ENCODE data around the gene MRPL9.
A peak's percentile ranks its signal among the peaks of the same experiment; 100 is the strongest.

The MRPL9 gene

GRCh38 chr1:151729157-151729965 is 33.9 kb downstream of the MRPL9 start:
- DNase-seq, result no peak

- no peak for DNase-seq
Observed at GRCh38 chr1:151728151-151729054, 34.9 kb downstream of the MRPL9 start.

- no peak for DNase-seq
Observed at GRCh38 chr1:151723726-151724370, 39.4 kb downstream of the MRPL9 start.

- peak; percentile 61 for DNase-seq
Observed at GRCh38 chr1:151721788-151722510, 41.3 kb downstream of the MRPL9 start.

- no peak for DNase-seq
Observed at GRCh38 chr1:151720974-151721787, 42.1 kb downstream of the MRPL9 start, which contains the start of gene RIIAD1. TSS of gene RIIAD1 (plus strand) at chr1:151721522. CDS start at chr1:151721537, 15 bp downstream.

GRCh38 chr1:151720554-151720953 is 42.7 kb downstream of the MRPL9 start:
- no peak for DNase-seq

GRCh38 chr1:151720125-151720524 is 43.2 kb downstream of the MRPL9 start:
- no peak for DNase-seq

GRCh38 chr1:151718666-151719065 is 44.6 kb downstream of the MRPL9 start:
- DNase-seq, result no peak

GRCh38 chr1:151718011-151718431 is 45.3 kb downstream of the MRPL9 start:
- DNase-seq, result no peak

- no peak for DNase-seq
Observed at GRCh38 chr1:151716771-151717631, 46.3 kb downstream of the MRPL9 start, which contains the start of gene CELF3. TSS of gene CELF3 (minus strand) at chr1:151716803. CDS start at chr1:151716020, 783 bp downstream.

- no peak for DNase-seq
Observed at GRCh38 chr1:151716405-151716762, 46.9 kb downstream of the MRPL9 start.

GRCh38 chr1:151715726-151716404 is 47.4 kb downstream of the MRPL9 start:
- DNase-seq, result no peak

- no peak for DNase-seq
Observed at GRCh38 chr1:151714820-151715725, 48.2 kb downstream of the MRPL9 start.

- DNase-seq, result no peak
Observed at GRCh38 chr1:151713874-151714273, 49.4 kb downstream of the MRPL9 start.

GRCh38 chr1:151713044-151713443 is 50.3 kb downstream of the MRPL9 start:
- DNase-seq, result no peak

GRCh38 chr1:151711951-151712350 is 51.3 kb downstream of the MRPL9 start:
- DNase-seq, result no peak

GRCh38 chr1:151711044-151711800 is 52.1 kb downstream of the MRPL9 start:
- DNase-seq, result no peak

Measured in NCI-H226 (cell line).